ENCODE data around the gene ACSL5.
"Not testable (repeated sequence)": the region's sequence is repeated elsewhere in the genome, so short reads cannot be mapped to it uniquely, and the experiment has no call there.

Gene ACSL5

DNA sequence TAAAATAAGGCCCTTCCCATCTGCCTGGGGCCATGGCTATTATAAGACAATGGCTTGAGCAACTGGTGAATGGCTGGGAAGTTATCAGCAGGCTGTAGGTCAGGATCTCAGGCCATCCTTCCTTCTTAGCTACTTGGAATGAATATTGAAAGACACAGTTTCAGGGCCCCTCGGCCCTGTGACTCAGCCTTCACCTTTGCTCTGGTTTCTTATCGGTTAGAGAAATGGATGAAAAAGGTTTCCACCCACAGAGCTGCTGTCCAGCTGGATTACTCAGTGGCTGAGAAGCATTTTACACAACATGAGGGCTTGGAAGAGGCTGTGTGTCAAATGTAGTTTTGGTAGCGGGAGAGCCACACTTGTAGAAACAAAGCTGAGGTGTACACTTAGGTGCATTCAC lies 9.4 kb downstream of the ACSL5 start:
- DNase-seq (ENCODE audit: low spot score), result no peak
- in situ Hi-C loops (cut with MboI; ENCODE audit: low pct_unique_long_range_greater_than_20kb, low sequenced_read_pairs, unreplicated experiment), result no loop called here

GRCh38 chr10:112384141-112384540 lies 10.2 kb downstream of the ACSL5 start:
- in situ Hi-C loops (cut with MboI; ENCODE audit: low pct_unique_long_range_greater_than_20kb, low sequenced_read_pairs, unreplicated experiment), result no loop called here
- TF ChIP-seq, protein P1, sequence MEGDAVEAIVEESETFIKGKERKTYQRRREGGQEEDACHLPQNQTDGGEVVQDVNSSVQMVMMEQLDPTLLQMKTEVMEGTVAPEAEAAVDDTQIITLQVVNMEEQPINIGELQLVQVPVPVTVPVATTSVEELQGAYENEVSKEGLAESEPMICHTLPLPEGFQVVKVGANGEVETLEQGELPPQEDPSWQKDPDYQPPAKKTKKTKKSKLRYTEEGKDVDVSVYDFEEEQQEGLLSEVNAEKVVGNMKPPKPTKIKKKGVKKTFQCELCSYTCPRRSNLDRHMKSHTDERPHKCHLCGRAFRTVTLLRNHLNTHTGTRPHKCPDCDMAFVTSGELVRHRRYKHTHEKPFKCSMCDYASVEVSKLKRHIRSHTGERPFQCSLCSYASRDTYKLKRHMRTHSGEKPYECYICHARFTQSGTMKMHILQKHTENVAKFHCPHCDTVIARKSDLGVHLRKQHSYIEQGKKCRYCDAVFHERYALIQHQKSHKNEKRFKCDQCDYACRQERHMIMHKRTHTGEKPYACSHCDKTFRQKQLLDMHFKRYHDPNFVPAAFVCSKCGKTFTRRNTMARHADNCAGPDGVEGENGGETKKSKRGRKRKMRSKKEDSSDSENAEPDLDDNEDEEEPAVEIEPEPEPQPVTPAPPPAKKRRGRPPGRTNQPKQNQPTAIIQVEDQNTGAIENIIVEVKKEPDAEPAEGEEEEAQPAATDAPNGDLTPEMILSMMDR (IDR thresholded peaks at IDR 0.05; ENCODE audit: extremely low read depth, insufficient read depth, missing control alignments), result no peak
- no peak for DNase-seq (ENCODE audit: low spot score)

More for the DNA sequence above, 9.4 kb downstream of the ACSL5 start:
- TF ChIP-seq, protein P1 (IDR thresholded peaks at IDR 0.05; ENCODE audit: extremely low read depth, insufficient read depth, missing control alignments), result no peak

GRCh38 chr10:112385201-112385600 lies 11.3 kb downstream of the ACSL5 start:
- in situ Hi-C loops (cut with MboI; ENCODE audit: low pct_unique_long_range_greater_than_20kb, low sequenced_read_pairs, unreplicated experiment), result no loop called here

GRCh38 chr10:112388056-112388455 lies 14.1 kb downstream of the ACSL5 start:
- in situ Hi-C loops (cut with MboI; ENCODE audit: low pct_unique_long_range_greater_than_20kb, low sequenced_read_pairs, unreplicated experiment); DNase-seq (ENCODE audit: low spot score): not testable (repeated sequence)

More at GRCh38 chr10:112385201-112385600, 11.3 kb downstream of the ACSL5 start:
- TF ChIP-seq, protein P1 (IDR thresholded peaks at IDR 0.05; ENCODE audit: extremely low read depth, insufficient read depth, missing control alignments), result no peak
- DNase-seq (ENCODE audit: low spot score), result no peak

GRCh38 chr10:112388548-112388947 lies 14.6 kb downstream of the ACSL5 start:
- TF ChIP-seq, protein P1 (IDR thresholded peaks at IDR 0.05; ENCODE audit: extremely low read depth, insufficient read depth, missing control alignments), result no peak
- no peak for DNase-seq (ENCODE audit: low spot score)
- in situ Hi-C loops (cut with MboI; ENCODE audit: low pct_unique_long_range_greater_than_20kb, low sequenced_read_pairs, unreplicated experiment), result no loop called here

DNA sequence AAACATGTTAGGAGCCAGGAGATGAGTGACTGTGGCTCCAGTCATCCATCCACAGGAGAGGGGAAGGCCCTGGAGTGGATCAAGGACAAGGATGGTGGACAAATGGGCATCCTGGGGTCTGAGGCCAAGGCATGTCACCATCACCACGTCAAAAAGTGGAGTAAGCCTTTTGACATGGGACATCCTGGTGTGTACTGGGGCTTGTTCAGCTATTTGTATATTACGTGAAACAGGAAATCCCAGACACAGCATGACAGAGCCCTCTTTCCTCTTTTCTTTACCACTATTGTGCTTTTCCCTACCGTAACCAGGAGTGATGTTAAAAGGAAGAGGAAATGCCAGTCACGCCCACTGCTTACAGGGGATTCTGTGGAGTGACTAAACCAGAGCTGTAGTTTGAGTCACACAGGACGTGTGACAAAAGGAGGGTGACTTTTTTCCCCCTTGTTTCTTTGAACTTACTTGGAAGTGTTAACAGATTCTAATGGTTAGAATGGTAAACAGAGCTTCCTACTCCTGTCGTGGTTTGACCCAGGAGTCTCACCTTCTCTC lies 15.4 kb downstream of the ACSL5 start:
- TF ChIP-seq, protein P1 (IDR thresholded peaks at IDR 0.05; ENCODE audit: extremely low read depth, insufficient read depth, missing control alignments), result no peak
- DNase-seq (ENCODE audit: low spot score), result no peak
- in situ Hi-C loops (cut with MboI; ENCODE audit: low pct_unique_long_range_greater_than_20kb, low sequenced_read_pairs, unreplicated experiment), result no loop called here

DNA sequence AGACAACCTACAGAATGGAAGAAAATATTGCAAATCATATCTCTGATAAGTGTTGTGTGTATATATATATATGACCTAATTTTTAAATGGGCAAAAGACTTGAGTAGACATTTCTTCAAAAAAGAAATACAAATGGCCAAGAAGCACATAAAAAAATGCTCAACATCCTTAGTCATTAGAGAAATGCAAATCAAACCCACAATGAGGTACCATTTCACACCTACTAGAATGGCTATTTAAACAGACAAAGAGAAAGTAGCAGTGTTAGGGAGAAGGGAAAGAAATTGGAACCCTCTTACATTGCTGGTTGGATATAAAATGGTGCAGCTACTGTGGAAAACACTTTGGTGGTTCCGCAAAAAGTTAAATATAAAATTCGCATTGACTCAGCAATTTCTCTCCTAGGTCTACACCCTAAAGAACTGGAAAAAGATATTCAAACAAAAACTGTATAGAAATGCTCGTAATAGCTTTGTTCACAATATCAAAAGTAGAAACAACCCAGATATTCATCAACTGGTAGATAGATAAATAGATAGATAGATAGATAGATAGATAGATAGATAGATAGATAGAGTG lies 16.3 kb downstream of the ACSL5 start:
- TF ChIP-seq, protein P1 (IDR thresholded peaks at IDR 0.05; ENCODE audit: extremely low read depth, insufficient read depth, missing control alignments), result no peak
- in situ Hi-C loops (cut with MboI; ENCODE audit: low pct_unique_long_range_greater_than_20kb, low sequenced_read_pairs, unreplicated experiment), result no loop called here

More for the DNA sequence above, 16.3 kb downstream of the ACSL5 start:
- no peak for DNase-seq (ENCODE audit: low spot score)

All from GM13977 (cell line).